HEK293T (cell line): Measurements from ENCODE around the gene MANBA.

Experiments
- ARNT ChIP-seq: fragments of 450-650 bp; IDR thresholded peaks from 2 replicates; pipeline ENCODE4 v1.6.1; 2017; ENCODE audit warnings: mild to moderate bottlenecking
- BHLHE40 ChIP-seq: fragments of 450-650 bp; IDR thresholded peaks from 2 replicates; pipeline ENCODE4 v1.6.1; 2016; ENCODE audit warnings: mild to moderate bottlenecking, moderate library complexity, borderline replicate concordance
- CTBP1 ChIP-seq: fragments of 450-650 bp; IDR thresholded peaks from 2 replicates; pipeline ENCODE4 v1.6.1; 2016; ENCODE audit warnings: borderline replicate concordance
- ELF4 ChIP-seq: fragments of 450-650 bp; IDR thresholded peaks from 2 replicates; pipeline ENCODE4 v1.6.1; 2017; ENCODE audit warnings: antibody characterized with exemption
- FOXA1 ChIP-seq: fragments of 450-650 bp; IDR thresholded peaks from 2 replicates; pipeline ENCODE4 v1.6.1; 2016; ENCODE audit warnings: mild to moderate bottlenecking
- FOXK2 ChIP-seq: fragments of 450-650 bp; IDR thresholded peaks from 2 replicates; pipeline ENCODE4 v1.6.1; 2016; ENCODE audit warnings: mild to moderate bottlenecking
- FOXM1 ChIP-seq: fragments of 450-650 bp; IDR thresholded peaks from 2 replicates; pipeline ENCODE4 v1.6.1; 2017; ENCODE audit warnings: mild to moderate bottlenecking, borderline replicate concordance
- NFRKB ChIP-seq: fragments of 450-650 bp; IDR thresholded peaks from 2 replicates; pipeline ENCODE4 v1.6.1; 2016; ENCODE audit warnings: mild to moderate bottlenecking, moderate library complexity
- SP1 ChIP-seq: fragments of 450-650 bp; IDR thresholded peaks from 2 replicates; pipeline ENCODE4 v1.6.1; 2017

- no peak for TF ChIP-seq FOXM1
- TF ChIP-seq ELF4: no peak
- TF ChIP-seq NFRKB: no peak
- no peak for TF ChIP-seq SP1
- no peak for TF ChIP-seq CTBP1
- TF ChIP-seq FOXK2: no peak
- no peak for TF ChIP-seq BHLHE40
- TF ChIP-seq FOXA1: no peak
- no peak for TF ChIP-seq ARNT
Observed at GRCh38 chr4:102808009-102808408, 47.2 kb upstream of the MANBA start.
